H1 (cell line): ENCODE data around the gene LHCGR. TPM values are rescaled to one million over a fixed set of nuclear protein-coding genes. Genes with fewer than 3 reads are reported as not detected.

Experiments used
- CTCF ChIA-PET: fragments of 300-600 bp; sonication (Branson Sonifier 250); formaldehyde crosslinking; loops from one replicate; lab custom pipeline; 2021; ENCODE audit not compliant: partially characterized antibody; lab: Charles Lee
- POLR2A ChIA-PET: fragments of 300-600 bp; sonication (Branson Sonifier 250); formaldehyde crosslinking; loops from one replicate; lab custom pipeline; 2021; ENCODE audit warnings: inconsistent platforms; ENCODE audit not compliant: partially characterized antibody; lab: Charles Lee
- DNase-seq, 2 experiments: peaks; one replicate each; pipeline versions ENCODE4 v3.0.0 to v3.0.0-alpha.2; 2010 to 2022; ENCODE audit warnings: low spot score in 2 of 2, low read depth in 1 of 2, mixed read lengths in 1 of 2
- FAIRE-seq: peaks from 2 replicates; lab custom pipeline; 2011; peaks lifted over from hg19 to GRCh38; lab: Jason Lieb, UNC
- H2AFZ ChIP-seq: 2 replicates; pipeline ENCODE4 v1.8.1; 2012; ENCODE audit warnings: low read length, inconsistent platforms
- H2AK5ac ChIP-seq: 2 replicates; pipeline ENCODE4 v1.6.1; 2013; ENCODE audit warnings: low read depth, low read length
- H2BK120ac ChIP-seq: replicated peaks from 2 replicates; pipeline ENCODE3; 2013; ENCODE audit warnings: low read depth, low read length, inconsistent platforms
- H2BK12ac ChIP-seq: 2 replicates; pipeline ENCODE4 v1.6.1; 2013; ENCODE audit warnings: low read depth, low read length
- H2BK15ac ChIP-seq: 2 replicates; pipeline ENCODE4 v1.6.1; 2013; ENCODE audit warnings: low read length
- H2BK20ac ChIP-seq: 2 replicates; pipeline ENCODE4 v1.6.1; 2013; ENCODE audit warnings: low read length
- H2BK5ac ChIP-seq: 2 replicates; pipeline ENCODE4 v1.6.1; 2013; ENCODE audit warnings: low read depth, low read length
- H3K14ac ChIP-seq: 2 replicates; pipeline ENCODE4 v1.6.1; 2013; ENCODE audit warnings: inconsistent platforms; ENCODE audit not compliant: insufficient read length
- H3K18ac ChIP-seq: 2 replicates; pipeline ENCODE4 v1.6.1; 2013; ENCODE audit warnings: low read length; ENCODE audit errors: extremely low read depth
- H3K23ac ChIP-seq: 2 replicates; pipeline ENCODE4 v1.6.1; 2013; ENCODE audit warnings: inconsistent platforms; ENCODE audit not compliant: insufficient read length
- H3K23me2 ChIP-seq: 2 replicates; pipeline ENCODE4 v1.6.1; 2013; ENCODE audit warnings: low read depth, low read length
- H3K27ac ChIP-seq: 2 replicates; pipeline ENCODE4 v1.6.1; 2011; ENCODE audit warnings: low read depth, low read length, inconsistent platforms
- H3K27me3 ChIP-seq, 4 experiments: replicated peaks in 1 of 4; 1 replicate in 1 of 4; 2 replicates in 3 of 4; pipeline versions ENCODE4 v1.6.1 to v1.8.1; 2011 to 2013; ENCODE audit warnings: low read length in 3 of 4, mild to moderate bottlenecking in 3 of 4, inconsistent platforms in 2 of 4, mixed read lengths in 2 of 4, moderate library complexity in 1 of 4; ENCODE audit not compliant: control insufficient read depth in 3 of 4, insufficient read depth in 3 of 4; ENCODE audit errors: extremely low read depth in 1 of 4
- H3K36me3 ChIP-seq, 4 experiments: 2 replicates each; pipeline versions ENCODE4 v1.6.1 to v1.8.1; 2011 to 2013; ENCODE audit warnings: mild to moderate bottlenecking in 4 of 4, low read length in 3 of 4, moderate library complexity in 2 of 4, control low read depth in 1 of 4, inconsistent platforms in 1 of 4; ENCODE audit not compliant: insufficient read depth in 4 of 4, control insufficient read depth in 2 of 4
- H3K4ac ChIP-seq: replicated peaks from 2 replicates; pipeline ENCODE3; 2013; ENCODE audit warnings: low read length, low read depth, mixed read lengths, inconsistent platforms; ENCODE audit not compliant: insufficient read length
- H3K4me1 ChIP-seq, 4 experiments: replicated peaks in 1 of 4; 1 replicate in 1 of 4; 2 replicates in 3 of 4; pipeline versions ENCODE4 v1.6.1 to v1.8.1; 2011 to 2013; ENCODE audit warnings: low read length in 3 of 4, inconsistent platforms in 2 of 4, mixed read lengths in 1 of 4; ENCODE audit not compliant: insufficient read depth in 4 of 4, control insufficient read depth in 3 of 4
- H3K4me2 ChIP-seq, 2 experiments: 2 replicates each; pipeline versions ENCODE4 v1.6.1 to v1.8.1; 2011 to 2013; ENCODE audit warnings: low read depth in 2 of 2, low read length in 2 of 2, control low read depth in 1 of 2, inconsistent platforms in 1 of 2, mild to moderate bottlenecking in 1 of 2; ENCODE audit not compliant: insufficient read depth in 1 of 2
- H3K4me3 ChIP-seq, 4 experiments: fragments of 200-600, 300-600 bp in 1 of 4; sonication (generic), shearing (Covaris generic), sonication (Bioruptor Twin) in 1 of 4; 2 replicates each; pipeline versions ENCODE4 v1.5.1 to v1.8.1; 2011 to 2016; ENCODE audit warnings: low read length in 4 of 4, low read depth in 3 of 4, control low read depth in 2 of 4, inconsistent platforms in 2 of 4, mild to moderate bottlenecking in 2 of 4, mixed read lengths in 1 of 4, moderate library complexity in 1 of 4; ENCODE audit not compliant: insufficient read depth in 2 of 4; ENCODE audit errors: extremely low read depth in 1 of 4
- H3K56ac ChIP-seq: replicated peaks from 2 replicates; pipeline ENCODE3; 2013; ENCODE audit warnings: low read depth, mild to moderate bottlenecking, mixed read lengths, low read length, inconsistent platforms; ENCODE audit not compliant: insufficient read length
- H3K79me1 ChIP-seq: 2 replicates; pipeline ENCODE4 v1.6.1; 2013; ENCODE audit warnings: low read depth, low read length, control low read depth
- H3K79me2 ChIP-seq, 2 experiments: 2 replicates each; pipeline versions ENCODE4 v1.6.1 to v1.8.1; 2012 to 2013; ENCODE audit warnings: low read length in 2 of 2, mild to moderate bottlenecking in 2 of 2, inconsistent platforms in 1 of 2; ENCODE audit not compliant: insufficient read depth in 2 of 2, control insufficient read depth in 1 of 2
- H3K9ac ChIP-seq, 4 experiments: replicated peaks in 1 of 4; 1 replicate in 1 of 4; 2 replicates in 3 of 4; pipeline versions ENCODE4 v1.6.1 to v1.8.1; 2011 to 2013; ENCODE audit warnings: low read depth in 3 of 4, low read length in 3 of 4, control low read depth in 2 of 4, mild to moderate bottlenecking in 2 of 4, moderate library complexity in 2 of 4, inconsistent platforms in 1 of 4; ENCODE audit errors: extremely low read depth in 1 of 4
- H3K9me3 ChIP-seq, 2 experiments: 2 replicates each; pipeline versions ENCODE4 v1.6.1 to v1.8.1; 2012 to 2013; ENCODE audit warnings: mild to moderate bottlenecking in 2 of 2, moderate library complexity in 2 of 2, control low read depth in 1 of 2, inconsistent platforms in 1 of 2, low read depth in 1 of 2, low read length in 1 of 2, mixed read lengths in 1 of 2; ENCODE audit not compliant: insufficient read depth in 2 of 2
- H4K20me1 ChIP-seq, 2 experiments: replicated peaks in 1 of 2; 2 replicates each; pipeline versions ENCODE3 to v1.8.1; 2011 to 2013; ENCODE audit warnings: inconsistent platforms in 2 of 2, low read length in 2 of 2, mild to moderate bottlenecking in 1 of 2; ENCODE audit not compliant: insufficient read depth in 2 of 2, control insufficient read depth in 1 of 2
- H4K5ac ChIP-seq: 2 replicates; pipeline ENCODE4 v1.6.1; 2013; ENCODE audit warnings: low read length, low read depth, mixed read lengths, inconsistent platforms; ENCODE audit not compliant: insufficient read length
- H4K8ac ChIP-seq: 2 replicates; pipeline ENCODE4 v1.8.0; 2013; ENCODE audit warnings: mild to moderate bottlenecking, moderate library complexity, low read length, inconsistent platforms; ENCODE audit not compliant: insufficient read depth; ENCODE audit errors: extremely low read depth
- H4K91ac ChIP-seq: replicated peaks from 2 replicates; pipeline ENCODE3; 2013; ENCODE audit warnings: low read length, mixed read lengths, inconsistent platforms; ENCODE audit not compliant: insufficient read length
- EGR1 ChIP-seq: IDR thresholded peaks from 2 replicates; pipeline ENCODE4 v1.6.1; 2011; ENCODE audit warnings: low read depth, low read length, borderline replicate concordance
- GTF2F1 ChIP-seq: IDR thresholded peaks from 2 replicates; pipeline ENCODE4 v1.6.1; 2012; ENCODE audit warnings: low read depth, low read length, improper control_type of control experiment, borderline replicate concordance
- HDAC6 ChIP-seq: IDR thresholded peaks from one replicate; pipeline ENCODE4 v1.7.1; 2012; ENCODE audit warnings: low read depth, mild to moderate bottlenecking, inconsistent platforms, low read length, moderate library complexity
- KDM4A ChIP-seq: IDR thresholded peaks from one replicate; pipeline ENCODE4 v1.7.1; 2012; ENCODE audit warnings: low read depth, mild to moderate bottlenecking, moderate library complexity, low read length, inconsistent platforms; ENCODE audit not compliant: severe bottlenecking
- RBBP5 ChIP-seq: IDR thresholded peaks from 2 replicates; pipeline ENCODE4 v1.7.1; 2012; ENCODE audit warnings: low read depth, mild to moderate bottlenecking, inconsistent platforms, low read length, moderate library complexity, borderline replicate concordance
- RXRA ChIP-seq: IDR thresholded peaks from 2 replicates; pipeline ENCODE4 v1.6.1; 2011; ENCODE audit warnings: low read depth, mild to moderate bottlenecking, low read length, moderate library complexity; ENCODE audit not compliant: insufficient read depth
- SUZ12 ChIP-seq: fragments of 200-600 bp; sonication (generic); IDR thresholded peaks from 2 replicates; pipeline ENCODE4 v1.6.1; 2012; ENCODE audit warnings: mild to moderate bottlenecking, inconsistent platforms, low read length, moderate library complexity, mixed read lengths
- TAF7 ChIP-seq: optimal IDR thresholded peaks from 2 replicates; pipeline ENCODE3; 2011; ENCODE audit warnings: low read depth, mild to moderate bottlenecking, inconsistent platforms, low read length, moderate library complexity, borderline replicate concordance
- TBP ChIP-seq: IDR thresholded peaks from 2 replicates; pipeline ENCODE4 v1.6.1; 2011; ENCODE audit warnings: low read depth, low read length, improper control_type of control experiment
- USF2 ChIP-seq: IDR thresholded peaks from 2 replicates; pipeline ENCODE4 v1.6.1; 2011; ENCODE audit warnings: low read length, improper control_type of control experiment
- ZNF274 ChIP-seq: IDR thresholded peaks from 2 replicates; pipeline ENCODE4 v1.7.0; 2012; ENCODE audit warnings: low read length, borderline replicate concordance; ENCODE audit errors: extremely low read depth
- WGBS, 2 experiments: shearing (Covaris generic) in 1 of 2; methylation state at CpG; one replicate each; pipeline versions ENCODE4 v1.1.6 to v1.1.7; 2013 to 2015; ENCODE audit warnings: low lambda C conversion rate in 2 of 2, mixed read lengths in 2 of 2, inconsistent platforms in 1 of 2, low coverage in 1 of 2, missing lambda C conversion rate in 1 of 2; ENCODE audit not compliant: insufficient replicate concordance in 2 of 2, insufficient coverage in 1 of 2, insufficient read length in 1 of 2; ENCODE audit errors: extremely low coverage in 1 of 2, missing lambda C conversion rate in 1 of 2; 5-methylcytosine and 5-hydroxymethylcytosine counted together
- polyA plus RNA-seq, 7 experiments: library from polyadenylated mRNA; depleted of rRNA in 3 of 7; stranded (reverse) in 5 of 7; unstranded in 2 of 7; fragments of >200 nt in 5 of 7; fragments of 200-250 nt in 2 of 7; gene quantifications; 1 replicate in 5 of 7; 2 replicates in 1 of 7; 4 replicates in 1 of 7; pipeline versions ENCODE4 v1.2.1 to v1.2.3, GENCODE V29; 2011 to 2013; ENCODE audit warnings: missing spikeins in 2 of 7, mixed read lengths in 2 of 7
- total RNA-seq: library from RNA; stranded (reverse); fragmentation: NEBNext Ultra II Directional; extraction: Animal tissue kit (Norgen Biotek cat#: 25700); gene quantifications from 2 replicates; pipeline ENCODE4 v1.2.1, GENCODE V29; 2021
- TF ChIP-seq, protein P1 (sequence below): IDR thresholded peaks from 2 replicates; pipeline ENCODE4 v1.6.1; 2012; ENCODE audit warnings: low read length, inconsistent platforms

The LHCGR gene
- total and polyA plus RNA-seq, 2 of the 8 experiments (the other 6 are each of a cell fraction or from before 2014, with no cell fraction given): 0.30 to 0.73 TPM

DNA sequence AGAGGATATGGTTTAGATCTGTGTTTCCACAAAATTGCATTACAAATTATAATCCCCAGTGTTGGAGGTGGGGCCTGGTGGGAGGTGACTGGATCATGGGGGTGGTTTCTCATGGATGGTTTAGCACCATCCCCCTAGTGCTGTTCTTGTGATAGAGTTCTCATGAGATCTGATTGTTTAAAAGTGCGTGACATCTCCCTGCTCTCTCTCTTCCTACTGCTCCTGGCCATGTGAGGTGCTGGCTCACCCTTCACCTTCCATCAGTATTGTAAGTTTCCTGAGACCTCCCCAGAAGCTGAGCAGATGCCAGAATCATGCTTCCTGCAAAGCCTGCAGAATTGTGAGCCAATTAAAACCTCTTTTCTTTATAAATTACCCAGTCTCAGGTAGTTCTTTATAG is 33.1 kb downstream of the LHCGR start:
- H4K20me1 ChIP-seq: no peaks in the 10 kb centered on the region
- no peak overlapping the region for H4K8ac ChIP-seq
- CTCF ChIA-PET: no interaction called here
- H3K27ac ChIP-seq: no peak overlapping the region
- H3K14ac ChIP-seq: no peak overlapping the region
- no peak overlapping the region for H3K56ac ChIP-seq
- H3K4me2 ChIP-seq: no peak overlapping the region
- no peak overlapping the region for H2BK5ac ChIP-seq
- no peak overlapping the region for H2AFZ ChIP-seq
- H2AK5ac ChIP-seq: no peak overlapping the region
- no peak overlapping the region for H2BK15ac ChIP-seq
- DNase-seq: peak in 1 of 2 experiments; percentile 19
- POLR2A ChIA-PET: no interaction called here
- no peak overlapping the region for H3K4ac ChIP-seq
- peaks cover 0 to 5% (median 1%) of the 10 kb centered on the region in 4 experiments; a peak in 2 of 7 replicates for H3K4me1 ChIP-seq
- H3K79me1 ChIP-seq: no peaks in the 10 kb centered on the region
- no peaks in the 10 kb centered on the region for H3K23me2 ChIP-seq
- H4K91ac ChIP-seq: no peak overlapping the region
- no peaks in the 10 kb centered on the region for H3K9me3 ChIP-seq
- 83% methylated on average over 1 of the region's 1 CpG; no CpG with 5 or more reads in 1 of the 2 experiments for WGBS, 2 experiments
- no peak overlapping the region for H3K9ac ChIP-seq
- H3K23ac ChIP-seq: no peak overlapping the region
- H2BK12ac ChIP-seq: no peak overlapping the region
- H3K79me2 ChIP-seq: no peaks in the 10 kb centered on the region
- H4K5ac ChIP-seq: no peak overlapping the region
- H3K36me3 ChIP-seq: no peaks in the 10 kb centered on the region
- no peaks in the 10 kb centered on the region for H3K27me3 ChIP-seq
- FAIRE-seq: no peak
- no peak overlapping the region for H2BK120ac ChIP-seq
- no peak overlapping the region for H2BK20ac ChIP-seq
- H3K4me3 ChIP-seq: no peak overlapping the region
- H3K18ac ChIP-seq: no peak overlapping the region
- TF ChIP-seq ZNF274: no peak
- no peak for TF ChIP-seq RXRA
- no peak for TF ChIP-seq GTF2F1
- no peak for TF ChIP-seq TAF7
- no peak for TF ChIP-seq RBBP5
- TF ChIP-seq SUZ12: no peak
- no peak for TF ChIP-seq TBP
- TF ChIP-seq, protein P1, sequence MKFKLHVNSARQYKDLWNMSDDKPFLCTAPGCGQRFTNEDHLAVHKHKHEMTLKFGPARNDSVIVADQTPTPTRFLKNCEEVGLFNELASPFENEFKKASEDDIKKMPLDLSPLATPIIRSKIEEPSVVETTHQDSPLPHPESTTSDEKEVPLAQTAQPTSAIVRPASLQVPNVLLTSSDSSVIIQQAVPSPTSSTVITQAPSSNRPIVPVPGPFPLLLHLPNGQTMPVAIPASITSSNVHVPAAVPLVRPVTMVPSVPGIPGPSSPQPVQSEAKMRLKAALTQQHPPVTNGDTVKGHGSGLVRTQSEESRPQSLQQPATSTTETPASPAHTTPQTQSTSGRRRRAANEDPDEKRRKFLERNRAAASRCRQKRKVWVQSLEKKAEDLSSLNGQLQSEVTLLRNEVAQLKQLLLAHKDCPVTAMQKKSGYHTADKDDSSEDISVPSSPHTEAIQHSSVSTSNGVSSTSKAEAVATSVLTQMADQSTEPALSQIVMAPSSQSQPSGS: no peak
- TF ChIP-seq USF2: no peak
- TF ChIP-seq KDM4A: no peak
- TF ChIP-seq EGR1: no peak
- no peak for TF ChIP-seq HDAC6
